Neural cell (in vitro differentiated cells): ENCODE measurements around the gene RAC3.

ENCODE experiments used
- EZH2 ChIP-seq: fragments of 200-600, 300-800 bp; shearing (Covaris generic), sonication (generic); IDR thresholded peaks from 2 replicates; pipeline ENCODE4 v1.6.1; 2014; ENCODE audit warnings: antibody characterized with exemption, low read length, borderline replicate concordance, mild to moderate bottlenecking; ENCODE audit not compliant: insufficient read depth, poor library complexity, severe bottlenecking
- TF ChIP-seq, protein P1 (sequence below): fragments of 450-650 bp; IDR thresholded peaks from 2 replicates; pipeline ENCODE4 v1.5.1; 2014; ENCODE audit warnings: antibody characterized with exemption, mild to moderate bottlenecking, moderate library complexity; ENCODE audit not compliant: poor library complexity, severe bottlenecking

DNA sequence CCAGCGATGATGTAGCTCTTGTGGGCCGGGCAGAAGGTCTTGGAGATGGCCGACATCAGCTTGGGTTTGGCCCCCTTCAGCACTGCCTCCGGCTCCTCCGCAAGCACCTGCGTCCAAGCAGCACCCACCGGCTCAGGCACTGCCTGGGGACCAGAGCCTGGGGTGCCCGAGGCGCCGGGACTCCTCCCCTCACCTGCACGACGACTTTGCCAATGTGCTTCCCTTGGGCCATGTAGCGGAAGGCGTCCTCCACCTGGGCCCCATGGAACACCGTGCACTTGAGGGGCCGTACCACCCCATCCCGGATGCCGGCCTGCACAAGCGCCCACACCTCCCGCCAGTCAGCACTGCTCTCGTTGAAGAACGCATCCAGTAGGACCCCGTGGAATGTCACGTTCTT lies 51.5 kb downstream of the RAC3 start:
- TF ChIP-seq, protein P1, sequence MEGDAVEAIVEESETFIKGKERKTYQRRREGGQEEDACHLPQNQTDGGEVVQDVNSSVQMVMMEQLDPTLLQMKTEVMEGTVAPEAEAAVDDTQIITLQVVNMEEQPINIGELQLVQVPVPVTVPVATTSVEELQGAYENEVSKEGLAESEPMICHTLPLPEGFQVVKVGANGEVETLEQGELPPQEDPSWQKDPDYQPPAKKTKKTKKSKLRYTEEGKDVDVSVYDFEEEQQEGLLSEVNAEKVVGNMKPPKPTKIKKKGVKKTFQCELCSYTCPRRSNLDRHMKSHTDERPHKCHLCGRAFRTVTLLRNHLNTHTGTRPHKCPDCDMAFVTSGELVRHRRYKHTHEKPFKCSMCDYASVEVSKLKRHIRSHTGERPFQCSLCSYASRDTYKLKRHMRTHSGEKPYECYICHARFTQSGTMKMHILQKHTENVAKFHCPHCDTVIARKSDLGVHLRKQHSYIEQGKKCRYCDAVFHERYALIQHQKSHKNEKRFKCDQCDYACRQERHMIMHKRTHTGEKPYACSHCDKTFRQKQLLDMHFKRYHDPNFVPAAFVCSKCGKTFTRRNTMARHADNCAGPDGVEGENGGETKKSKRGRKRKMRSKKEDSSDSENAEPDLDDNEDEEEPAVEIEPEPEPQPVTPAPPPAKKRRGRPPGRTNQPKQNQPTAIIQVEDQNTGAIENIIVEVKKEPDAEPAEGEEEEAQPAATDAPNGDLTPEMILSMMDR: no peak
- no peak for TF ChIP-seq EZH2
